Urinary bladder (tissue), 4 donors: ENCODE results near the gene ELN. TPM values are rescaled to one million over a fixed set of nuclear protein-coding genes. Genes with fewer than 3 reads are reported as not detected.

Experiments
- DNase-seq: peaks from one replicate; pipeline ENCODE4 v3.0.0-alpha.2; 2015; ENCODE audit errors: extremely low spot score
- H3K27ac ChIP-seq: one replicate; pipeline ENCODE4 v1.5.1; 2013; ENCODE audit warnings: low read depth, mild to moderate bottlenecking, moderate library complexity
- H3K36me3 ChIP-seq: one replicate; pipeline ENCODE4 v1.6.1; 2013; ENCODE audit warnings: mild to moderate bottlenecking, moderate library complexity; ENCODE audit not compliant: insufficient read depth
- H3K4me1 ChIP-seq: one replicate; pipeline ENCODE4 v1.6.1; 2013; ENCODE audit warnings: mild to moderate bottlenecking, moderate library complexity; ENCODE audit not compliant: insufficient read depth
- H3K4me3 ChIP-seq: one replicate; pipeline ENCODE4 v1.5.1; 2013; ENCODE audit warnings: low read depth, low read length
- WGBS: extraction: QIAGEN DNeasy Blood & Tissue Kit; methylation state at CpG from one replicate; pipeline ENCODE4 v1.1.7; 2013; 5-methylcytosine and 5-hydroxymethylcytosine counted together
- polyA plus RNA-seq: library from polyadenylated mRNA; stranded (reverse); fragments of 200-250 nt; gene quantifications from one replicate; pipeline ENCODE4 v1.2.3, GENCODE V29; 2013
- total RNA-seq: library from RNA; depleted of rRNA; stranded (reverse); fragments of >200 nt; gene quantifications from one replicate; pipeline ENCODE4 v1.2.3, GENCODE V29; 2014
- donor health status: healthy with polysubstance abuse.
- donor health status: healthy.

ELN gene
- total and polyA plus RNA-seq, 2 donors: 191 to 483 TPM

DNA sequence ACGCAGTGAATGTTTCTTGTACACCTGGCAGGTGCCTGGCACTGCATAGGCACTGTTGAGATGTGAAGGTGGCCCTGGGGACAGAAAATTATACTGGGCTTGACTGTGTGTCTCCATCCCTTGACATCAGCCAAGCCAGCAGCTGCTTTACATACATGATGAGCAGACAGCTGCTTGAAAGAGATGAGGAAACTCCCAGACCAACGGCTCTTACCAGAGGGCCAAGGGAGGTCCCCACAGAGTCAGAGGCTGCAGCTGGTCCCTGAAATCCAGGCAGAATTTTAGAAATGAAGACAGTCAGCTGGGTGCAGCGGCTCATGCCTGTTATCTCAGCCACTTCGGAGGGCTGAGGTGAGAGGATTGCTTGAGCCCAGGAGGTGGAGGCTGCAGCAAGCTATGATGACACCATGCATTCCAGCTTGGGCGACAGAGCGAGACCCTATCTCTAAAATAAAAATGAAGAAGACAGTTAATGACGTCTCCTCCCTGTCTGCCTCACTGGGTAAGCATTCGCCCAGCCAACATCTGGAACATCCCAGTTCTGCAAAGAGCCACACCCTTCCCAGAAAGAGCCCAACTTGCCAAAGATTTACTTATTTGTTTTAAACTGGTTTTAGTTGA lies 73.2 kb downstream of the ELN start:
- no peak overlapping the region for H3K4me3 ChIP-seq
- H3K36me3 ChIP-seq: peaks cover 2% of the 10 kb centered on the region
- DNase-seq: no peak
- 59% methylated on average over 8 of the region's 8 CpGs for WGBS
- H3K4me1 ChIP-seq: no peaks in the 10 kb centered on the region
- H3K27ac ChIP-seq: no peak overlapping the region

GRCh38 chr7:74103219-74103772 lies 75.3 kb downstream of the ELN start:
- Histone ChIP-seq H3K27ac (no peak overlapping the region), H3K4me1 (no peaks in the 10 kb centered on the region), H3K4me3 (no peak overlapping the region), H3K36me3 (no peaks in the 10 kb centered on the region)
- WGBS: 95% methylated on average over 6 of the region's 6 CpGs
- DNase-seq: no peak

DNA sequence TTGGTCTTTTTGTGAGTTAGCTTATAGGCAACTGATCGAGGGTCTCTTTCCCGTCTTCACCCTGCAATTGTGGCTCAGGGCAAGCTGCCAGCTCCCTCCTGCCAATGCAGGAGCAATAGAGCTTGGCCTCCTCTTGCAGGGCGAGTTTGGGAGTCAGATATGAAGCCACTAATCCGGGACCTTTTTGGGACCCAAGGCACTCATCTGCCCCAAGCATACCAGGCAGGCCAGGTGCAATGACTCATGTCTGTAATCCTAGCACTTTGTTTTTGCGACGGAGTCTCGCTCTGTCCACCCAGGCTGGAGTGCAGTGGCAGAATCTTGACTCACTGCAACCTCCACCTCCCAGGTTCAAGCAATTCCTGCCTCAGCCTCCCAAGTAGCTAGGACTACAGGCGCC lies 76.7 kb downstream of the ELN start:
- Histone ChIP-seq H3K36me3 (peaks cover 2% of the 10 kb centered on the region), H3K4me1 (no peaks in the 10 kb centered on the region), H3K27ac (no peak overlapping the region), H3K4me3 (no peak overlapping the region)
- 87% methylated on average over 8 of the region's 8 CpGs for WGBS
- DNase-seq: no peak

DNA sequence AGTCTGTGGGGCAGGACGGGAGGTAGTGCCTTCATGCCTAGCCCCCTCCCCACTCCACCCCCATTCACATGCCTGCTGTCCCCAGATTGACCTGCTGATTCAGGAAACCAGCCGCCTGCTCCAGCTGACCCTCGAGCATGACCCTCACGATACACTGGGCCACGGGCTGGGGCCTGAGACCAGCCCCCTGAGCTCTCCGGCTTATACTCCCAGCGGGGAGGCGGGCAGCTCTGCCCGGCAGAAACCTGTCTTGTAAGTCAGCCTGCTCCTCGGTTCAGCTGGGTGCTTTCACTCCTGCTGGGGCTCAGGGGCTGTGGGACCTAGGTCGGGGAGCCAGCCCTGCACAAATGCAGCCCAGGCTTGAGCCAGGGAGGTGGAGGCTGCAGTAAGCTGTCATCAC lies 78.0 kb downstream of the ELN start:
- Histone ChIP-seq H3K4me3 (no peak overlapping the region), H3K36me3 (peaks cover 2% of the 10 kb centered on the region), H3K27ac (no peak overlapping the region), H3K4me1 (no peaks in the 10 kb centered on the region)
- DNase-seq: no peak
- WGBS: 89% methylated on average over 11 of the region's 11 CpGs

- H3K4me1 ChIP-seq: no peaks in the 10 kb centered on the region
- DNase-seq: no peak
- 95% methylated on average over 18 of the region's 18 CpGs for WGBS
- H3K36me3 ChIP-seq: peaks cover 2% of the 10 kb centered on the region
- H3K27ac ChIP-seq: no peak overlapping the region
- no peak overlapping the region for H3K4me3 ChIP-seq
Observed at GRCh38 chr7:74106846-74107245, 78.9 kb downstream of the ELN start.

- Histone ChIP-seq H3K4me1 (no peaks in the 10 kb centered on the region), H3K36me3 (peaks cover 2% of the 10 kb centered on the region), H3K27ac (no peak overlapping the region), H3K4me3 (no peak overlapping the region)
- 77% methylated on average over 17 of the region's 17 CpGs for WGBS
- no peak for DNase-seq
Observed at GRCh38 chr7:74115326-74115725, 87.4 kb downstream of the ELN start.

- no peak overlapping the region for H3K4me3 ChIP-seq
- no peak overlapping the region for H3K27ac ChIP-seq
- 90% methylated on average over 13 of the region's 13 CpGs for WGBS
- no peaks in the 10 kb centered on the region for H3K4me1 ChIP-seq
- peaks cover 2% of the 10 kb centered on the region for H3K36me3 ChIP-seq
- no peak for DNase-seq
Observed at GRCh38 chr7:74116356-74116755, 88.4 kb downstream of the ELN start.

Other genes starting within 250 kb of the ELN start
- gene CLDN4, start 197.2 kb upstream of the ELN start, total RNA-seq: 51.4 TPM
- gene CLDN4, start 197.2 kb upstream of the ELN start, polyA plus RNA-seq: 127 TPM
- 2.9 TPM for gene METTL27, start 185.7 kb upstream of the ELN start, total RNA-seq
- gene METTL27, start 185.7 kb upstream of the ELN start, polyA plus RNA-seq: 1.0 TPM
- not detected for gene TMEM270, start 167.0 kb upstream of the ELN start, total RNA-seq
- 0.09 TPM for gene TMEM270, start 167.0 kb upstream of the ELN start, polyA plus RNA-seq
- 11.2 TPM for gene LIMK1, start 55.6 kb downstream of the ELN start, total RNA-seq
- 14.7 TPM for gene LIMK1, start 55.6 kb downstream of the ELN start, polyA plus RNA-seq
- 199 TPM for gene EIF4H, start 146.2 kb downstream of the ELN start, total RNA-seq
- gene EIF4H, start 146.2 kb downstream of the ELN start, polyA plus RNA-seq: 292 TPM
- 5.1 TPM for gene LAT2, start 181.8 kb downstream of the ELN start, total RNA-seq
- 9.8 TPM for gene LAT2, start 181.8 kb downstream of the ELN start, polyA plus RNA-seq
- 19.5 TPM for gene RFC2, start 226.2 kb downstream of the ELN start, total RNA-seq
- gene RFC2, start 226.2 kb downstream of the ELN start, polyA plus RNA-seq: 22.4 TPM